Panc1 (cell line): Measurements from ENCODE around the gene TMEM43. TPM values are rescaled to one million over a fixed set of nuclear protein-coding genes. Genes with fewer than 3 reads are reported as not detected.
A peak's percentile ranks its signal among the peaks of the same experiment; 100 is the strongest.

Experiments
- ATAC-seq: fragments of 200-7000 bp; cut with Tn5 transposase; 2 replicates; pipeline ENCODE4 v1.9.1; 2020; ENCODE audit warnings: mild to moderate bottlenecking, moderate library complexity
- BruUV-seq: library from RNA; stranded (reverse); fragments of 400-500 nt; replicated peaks from 2 replicates; lab custom pipeline; 2021; lab: Mats Ljungman, UMichigan
- CTCF ChIA-PET: fragments of 300-600 bp; sonication (Branson Sonifier 250); formaldehyde crosslinking; loops from one replicate; lab custom pipeline; 2022; ENCODE audit warnings: antibody characterized with exemption; lab: Charles Lee
- POLR2A ChIA-PET: fragments of 300-600 bp; sonication (Branson Sonifier 250); formaldehyde crosslinking; loops from one replicate; lab custom pipeline; 2022; ENCODE audit warnings: antibody characterized with exemption; lab: Charles Lee
- DNase-seq: peaks from one replicate; pipeline ENCODE4 v3.0.0-alpha.2; 2010; ENCODE audit warnings: low read depth, low spot score
- H3K27ac ChIP-seq: 2 replicates; pipeline ENCODE4 v1.5.1; 2011; ENCODE audit warnings: mild to moderate bottlenecking, low read length, inconsistent platforms
- H3K27me3 ChIP-seq: fragments of 200-500 bp; sonication (Bioruptor generic); 2 replicates; pipeline ENCODE4 v1.6.0; 2014; ENCODE audit warnings: low read length, inconsistent platforms; ENCODE audit not compliant: control insufficient read depth, insufficient read depth
- H3K36me3 ChIP-seq: fragments of 200-500 bp; sonication (Bioruptor generic); 2 replicates; pipeline ENCODE4 v1.5.1; 2014; ENCODE audit warnings: inconsistent platforms, mild to moderate bottlenecking, low read length, moderate library complexity; ENCODE audit not compliant: control insufficient read depth, insufficient read depth
- H3K4me1 ChIP-seq: 2 replicates; pipeline ENCODE4 v1.5.1; 2011; ENCODE audit warnings: inconsistent platforms, mild to moderate bottlenecking, low read length, moderate library complexity; ENCODE audit not compliant: control insufficient read depth, insufficient read depth
- H3K4me3 ChIP-seq, 2 experiments: 2 replicates each; pipeline ENCODE4 v1.5.1; 2011 to 2012; ENCODE audit warnings: low read depth in 2 of 2, low read length in 2 of 2, mild to moderate bottlenecking in 2 of 2, inconsistent platforms in 1 of 2, moderate library complexity in 1 of 2
- H3K9me3 ChIP-seq: fragments of 200-500 bp; sonication (Bioruptor generic); 2 replicates; pipeline ENCODE4 v1.5.1; 2014; ENCODE audit warnings: low read depth, mild to moderate bottlenecking, inconsistent platforms, low read length, moderate library complexity; ENCODE audit not compliant: control insufficient read depth, insufficient read depth
- CTCF ChIP-seq: fragments of 450-650 bp; IDR thresholded peaks from 2 replicates; pipeline ENCODE4 v1.5.1; 2017; ENCODE audit warnings: mild to moderate bottlenecking
- POLR2AphosphoS5 ChIP-seq: IDR thresholded peaks from 2 replicates; pipeline ENCODE4 v1.6.1; 2012; ENCODE audit warnings: mild to moderate bottlenecking, low read depth, low read length, moderate library complexity
- REST ChIP-seq, 2 experiments: IDR thresholded peaks; 2 replicates each; pipeline ENCODE4 v1.6.1; 2011 to 2012; ENCODE audit warnings: low read depth in 2 of 2, control low read depth in 1 of 2, low read length in 1 of 2, mild to moderate bottlenecking in 1 of 2, moderate library complexity in 1 of 2; ENCODE audit not compliant: insufficient read depth in 1 of 2
- SIN3A ChIP-seq: IDR thresholded peaks from 2 replicates; pipeline ENCODE4 v1.6.1; 2012; ENCODE audit warnings: low read depth, mild to moderate bottlenecking, low read length, moderate library complexity, borderline replicate concordance; ENCODE audit not compliant: insufficient read depth
- TCF7L2 ChIP-seq: IDR thresholded peaks from 2 replicates; pipeline ENCODE4 v1.6.1; 2011; ENCODE audit warnings: mild to moderate bottlenecking, low read depth, low read length, inconsistent platforms
- in situ Hi-C: cut with HindIII; loops from 2 replicates; pipeline ENCODE4 v1.10.0; 2016; ENCODE audit warnings: low sequenced_read_pairs, low pct_unique_long_range_greater_than_20kb
- intact Hi-C: fragments of 100-400 bp; cut with micrococcal nuclease; formaldehyde crosslinking; loops from one replicate; pipeline ENCODE4 v1.10.0; 2022; ENCODE audit not compliant: unreplicated experiment
- total RNA-seq: library from RNA; stranded (reverse); gene quantifications from one replicate; pipeline ENCODE4 v1.2.1, GENCODE V29; 2021; ENCODE audit not compliant: unreplicated experiment

TMEM43 gene
- total RNA-seq, 1 experiment from 2014 or later = 51.2 TPM

GRCh38 chr3:14141602-14142341 lies 16.9 kb downstream of the TMEM43 start:
- intact Hi-C loops = no loop called here
- no TSS peak for BruUV-seq
- Histone ChIP-seq H3K27ac (no peak overlapping the region), H3K9me3 (no peaks in the 10 kb centered on the region), H3K27me3 (no peaks in the 10 kb centered on the region), H3K4me1 (peaks cover 27% of the 10 kb centered on the region), H3K4me3 (no peak overlapping the region), H3K36me3 (no peaks in the 10 kb centered on the region; the same call in 1 of the 2 replicates)
- DNase-seq (no peak), ATAC-seq (no peak)
- CTCF ChIA-PET = no interaction called here
- in situ Hi-C loops = no loop called here
- TF ChIP-seq SIN3A = no peak
- no peak for TF ChIP-seq POLR2AphosphoS5
- no peak for TF ChIP-seq CTCF
- no peak for TF ChIP-seq REST (IDR thresholded peaks at IDR 0.05; ENCODE audit: insufficient read depth in 1 of 2, low read depth in 2 of 2, low read length in 1 of 2)
- no peak for TF ChIP-seq TCF7L2
- POLR2A ChIA-PET = no interaction called here

GRCh38 chr3:14142567-14143270 lies 17.9 kb downstream of the TMEM43 start:
- no peaks in the 10 kb centered on the region for H3K9me3 ChIP-seq
- ChIA-PET POLR2A (no interaction called here), CTCF (no interaction called here)
- H3K36me3 ChIP-seq = no peaks in the 10 kb centered on the region; the same call in 1 of the 2 replicates
- H3K4me1 ChIP-seq = peaks cover 27% of the 10 kb centered on the region
- H3K27ac ChIP-seq = 0 out of 2 replicates have a peak overlapping the region, but pooled peaks have one; percentile 29
- TSS peak; percentile 79 for BruUV-seq
- intact Hi-C loops (no loop called here), in situ Hi-C loops (no loop called here)
- ATAC-seq (no peak), DNase-seq (no peak)
- no peaks in the 10 kb centered on the region for H3K27me3 ChIP-seq
- H3K4me3 ChIP-seq = no peak overlapping the region
- TF ChIP-seq POLR2AphosphoS5 = no peak
- no peak for TF ChIP-seq TCF7L2
- TF ChIP-seq REST (IDR thresholded peaks at IDR 0.05; ENCODE audit: insufficient read depth in 1 of 2, low read depth in 2 of 2, low read length in 1 of 2) = no peak
- no peak for TF ChIP-seq CTCF
- no peak for TF ChIP-seq SIN3A
